ENCODE results near the gene PADI2.

PADI2 gene

DNA sequence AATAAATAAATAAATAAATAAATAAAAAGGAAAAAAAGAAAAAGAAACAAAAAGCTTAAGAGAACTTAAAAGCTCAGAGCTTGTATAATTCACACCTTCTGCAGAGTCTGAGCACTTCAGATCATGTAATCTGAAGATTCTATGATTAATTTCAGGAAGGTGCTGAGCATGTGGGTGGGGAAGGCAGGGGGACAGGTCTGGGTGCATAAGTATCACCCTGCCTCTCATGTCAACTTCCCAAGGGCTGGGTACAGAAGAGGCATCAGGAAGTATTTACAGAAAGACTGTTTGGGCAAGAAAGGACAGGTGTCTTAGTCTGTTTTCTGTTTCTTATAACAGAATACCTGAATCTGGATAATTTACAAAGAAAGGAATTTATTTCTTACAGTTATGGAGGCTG lies 20.4 kb upstream of the PADI2 start:
- no peak for DNase-seq (ENCODE audit: low read depth)

DNA sequence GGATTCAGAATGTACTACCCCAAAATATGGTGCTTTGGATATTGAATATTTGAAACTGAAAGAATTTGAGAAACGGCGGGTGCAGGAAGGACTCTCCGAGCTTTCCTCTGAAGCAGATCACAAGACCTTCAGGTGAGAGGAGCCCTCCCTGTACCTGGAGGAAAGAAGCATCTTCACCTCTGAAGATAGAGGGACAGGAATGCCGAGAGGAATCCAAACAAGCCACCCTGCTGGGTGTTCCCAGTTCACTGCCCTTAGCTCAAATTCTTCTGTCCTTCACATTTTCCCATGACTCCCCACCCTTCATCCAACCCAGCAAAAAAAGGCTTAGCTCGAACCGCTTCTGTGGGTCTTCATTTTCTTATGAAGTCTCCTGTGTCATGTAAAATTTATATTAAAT lies 18.2 kb upstream of the PADI2 start:
- no peak for DNase-seq (ENCODE audit: low read depth)

DNA sequence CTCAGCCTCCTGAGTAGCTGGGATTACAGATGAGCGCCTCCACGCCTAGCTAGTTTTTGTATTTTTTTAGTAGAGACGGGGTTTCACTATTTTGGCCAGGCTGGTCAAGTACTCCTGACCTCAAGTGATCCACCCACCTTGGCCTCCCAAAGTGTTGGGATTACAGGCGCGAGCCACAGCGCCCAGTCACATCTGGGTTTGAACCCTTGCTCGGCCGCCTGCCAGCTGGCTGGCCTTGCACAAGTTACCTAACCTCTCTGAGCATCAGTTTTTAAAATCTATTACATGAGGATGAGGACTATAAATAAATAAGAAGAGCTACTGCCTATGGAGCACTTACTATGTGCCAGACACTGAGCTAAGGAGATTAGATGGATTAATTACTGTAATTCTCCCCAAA lies 17.7 kb upstream of the PADI2 start:
- DNase-seq (ENCODE audit: low read depth): no peak

DNA sequence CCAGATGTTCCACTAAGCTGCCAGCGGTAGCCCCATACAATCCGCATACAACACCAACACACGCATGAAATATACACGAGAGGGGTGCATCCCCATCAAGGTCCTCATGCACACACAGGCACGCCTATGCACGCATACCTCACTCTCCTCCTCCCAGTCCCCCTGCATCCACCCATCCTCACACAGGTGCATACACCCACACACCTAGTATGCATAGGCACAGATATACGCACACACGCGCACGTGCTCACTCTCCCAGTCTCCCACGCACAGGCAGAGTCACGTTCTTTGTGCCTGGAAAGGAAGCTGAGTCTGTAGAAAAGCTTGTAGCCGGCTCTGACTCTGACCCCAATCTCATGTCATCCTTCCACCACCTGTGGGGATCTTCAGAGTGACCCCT lies 16.9 kb upstream of the PADI2 start:
- DNase-seq (ENCODE audit: low read depth): no peak

DNA sequence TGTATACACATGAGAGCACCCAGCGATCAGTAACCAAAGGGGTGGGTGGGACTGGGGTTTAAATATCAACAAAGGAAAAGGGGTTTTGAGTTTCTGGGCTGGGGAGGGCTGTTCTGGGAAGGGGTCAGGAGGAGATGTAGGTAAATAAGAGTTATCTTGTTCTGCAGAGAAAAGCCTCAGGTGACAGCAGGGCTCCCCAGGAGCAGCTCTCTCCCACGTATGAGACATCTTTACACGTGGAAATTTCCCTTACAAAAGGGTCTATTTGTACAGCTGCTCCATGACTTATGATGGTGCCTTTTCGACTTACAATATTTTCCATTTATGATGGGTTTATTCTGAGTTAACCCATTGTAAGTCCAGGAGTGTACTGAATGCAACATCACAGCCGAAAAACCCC lies 16.3 kb upstream of the PADI2 start:
- DNase-seq (ENCODE audit: low read depth): no peak

DNA sequence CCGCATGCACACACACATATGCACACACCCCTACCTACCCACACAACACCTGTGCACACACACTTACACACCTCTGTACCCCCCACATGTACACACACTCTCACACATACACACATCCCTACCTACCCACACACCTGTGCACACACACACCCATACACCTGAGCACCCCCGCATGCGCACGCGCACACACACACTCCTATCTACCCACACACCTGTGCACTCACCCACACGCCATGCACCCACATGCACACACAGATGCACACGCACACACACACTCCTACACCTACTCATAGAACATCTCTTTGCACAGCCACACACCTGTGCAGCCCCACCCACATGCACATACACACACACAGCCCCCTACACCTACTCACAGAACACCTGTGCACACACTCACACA lies 15.5 kb upstream of the PADI2 start:
- no peak for DNase-seq (ENCODE audit: low read depth)

DNA sequence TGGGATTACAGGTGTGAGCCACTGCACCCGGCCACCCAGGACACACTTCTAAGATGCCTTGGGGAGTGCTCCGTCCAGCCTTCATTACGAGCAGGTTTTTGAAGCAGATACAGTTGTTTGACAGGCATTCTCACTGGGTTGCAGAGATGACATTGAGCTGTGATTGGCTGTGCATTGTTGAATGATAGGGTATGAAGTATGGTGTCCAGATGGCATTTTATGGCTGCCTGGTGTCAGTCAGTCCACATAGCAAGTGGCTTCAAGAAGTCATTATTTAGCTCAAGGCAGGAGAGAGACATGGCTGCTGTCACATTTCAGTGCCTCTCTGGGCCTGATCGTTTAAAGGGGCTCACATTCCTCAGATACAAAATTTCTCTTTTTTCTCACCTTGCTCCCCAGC lies 14.8 kb upstream of the PADI2 start:
- DNase-seq (ENCODE audit: low read depth): no peak

DNA sequence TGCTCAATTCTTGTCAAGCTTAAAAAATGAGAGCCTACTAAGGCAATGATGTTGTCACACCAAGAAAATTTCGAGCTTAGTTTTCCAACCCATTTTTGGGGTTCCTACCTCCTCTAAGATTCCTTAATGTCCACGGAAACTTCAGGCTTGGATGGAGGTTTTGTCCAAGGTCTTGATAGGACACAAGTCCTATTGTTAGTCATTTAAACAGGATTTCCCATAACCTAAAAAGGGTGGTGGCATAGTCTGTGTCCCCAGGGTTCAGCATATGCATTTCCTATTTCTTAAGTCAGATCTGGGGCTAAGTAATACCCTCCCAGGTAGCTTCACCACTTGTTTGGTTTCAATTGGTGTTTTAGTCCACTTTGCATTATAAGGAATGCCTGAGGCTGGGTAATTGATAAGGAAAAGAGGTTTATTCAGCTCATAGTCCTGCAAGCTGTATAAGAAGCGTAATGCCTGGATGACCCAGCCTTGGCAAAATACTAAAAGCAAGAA lies 10.9 kb upstream of the PADI2 start:
- DNase-seq (ENCODE audit: low read depth): peak; percentile 31

DNA sequence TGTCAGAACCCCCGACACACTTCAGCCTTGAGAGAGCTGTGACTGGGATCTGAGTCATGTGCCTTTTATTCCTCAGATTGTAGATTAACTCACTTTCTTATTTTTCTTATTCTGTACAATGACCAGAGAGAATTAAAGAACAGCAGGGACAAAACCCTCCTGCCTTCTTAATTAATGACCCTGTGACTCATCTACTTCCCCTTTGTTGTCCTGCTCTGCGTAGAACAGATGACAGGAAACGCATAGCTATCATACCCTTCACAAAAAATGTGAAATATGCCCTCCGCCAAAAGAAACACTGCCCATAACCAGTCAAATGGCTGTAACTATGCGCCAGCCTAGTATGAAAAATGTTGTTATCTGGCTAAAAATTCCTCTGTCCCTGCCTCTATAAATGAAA lies 9.1 kb upstream of the PADI2 start:
- peak; percentile 99 for DNase-seq (ENCODE audit: low read depth)

DNA sequence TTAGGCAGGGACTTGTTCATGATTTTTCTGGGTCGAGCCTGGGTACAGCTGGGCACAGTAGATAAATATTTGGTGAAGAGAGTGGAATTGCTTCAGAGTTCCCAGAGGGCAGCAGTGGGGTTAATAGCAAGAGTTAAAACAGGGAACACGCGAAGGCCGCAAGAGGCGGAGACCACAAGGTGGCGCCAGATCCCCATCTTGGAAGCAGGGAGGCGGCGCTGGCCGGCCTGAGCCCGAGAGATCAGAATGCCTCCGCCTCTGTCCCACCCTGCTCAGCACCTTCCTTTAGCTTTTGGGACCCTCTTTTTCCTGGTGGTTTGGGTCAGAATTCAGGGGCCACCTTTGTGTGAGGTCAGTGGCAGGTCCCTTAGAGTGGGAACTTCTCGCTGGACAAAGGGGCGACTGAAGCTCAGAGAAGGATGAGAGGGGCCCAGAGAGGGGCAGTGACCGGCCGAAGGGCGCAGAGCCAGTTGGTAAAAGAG lies 6.5 kb upstream of the PADI2 start:
- peak; percentile 82 for DNase-seq (ENCODE audit: low read depth)

DNA sequence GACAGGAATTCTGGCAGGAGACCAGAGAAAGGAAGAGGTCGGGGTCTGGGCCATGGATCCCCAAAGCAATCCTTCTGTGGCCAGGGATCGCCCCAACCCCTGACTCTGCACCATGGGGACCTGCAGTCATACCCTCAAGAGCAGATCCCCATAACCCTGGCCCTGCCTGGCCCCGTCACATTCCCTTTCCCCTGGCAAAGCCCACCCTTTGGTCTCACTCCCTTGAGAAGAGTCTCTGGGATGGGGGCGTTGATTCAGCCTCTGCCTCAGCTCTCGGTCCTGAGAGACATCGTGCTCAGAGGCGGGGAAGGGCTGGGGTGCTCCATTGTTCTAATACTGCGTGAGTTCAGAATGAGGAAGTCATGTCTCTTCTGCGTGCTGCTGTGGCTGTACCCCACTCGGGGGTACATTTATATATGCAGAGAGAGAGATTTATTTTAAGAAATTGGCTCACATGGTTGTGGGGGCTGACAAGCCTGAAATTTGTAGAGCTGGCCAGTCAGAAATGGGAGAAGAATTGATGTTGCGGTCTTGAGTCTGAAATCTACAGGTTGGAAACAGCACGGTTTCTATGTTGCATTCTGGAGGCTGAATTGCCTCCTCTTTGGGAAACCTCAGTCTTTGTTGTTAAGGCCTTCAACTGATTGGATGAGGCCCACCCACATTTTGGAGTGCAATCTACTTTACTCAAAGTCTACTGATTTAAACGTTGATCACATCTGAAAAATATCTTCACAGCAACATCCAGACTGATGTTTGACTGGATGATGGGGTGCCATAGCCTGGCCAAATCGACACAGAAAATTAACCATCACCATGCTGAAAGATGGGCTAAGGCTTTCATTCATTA lies 4.2 kb upstream of the PADI2 start:
- DNase-seq (ENCODE audit: low read depth): no peak

DNA sequence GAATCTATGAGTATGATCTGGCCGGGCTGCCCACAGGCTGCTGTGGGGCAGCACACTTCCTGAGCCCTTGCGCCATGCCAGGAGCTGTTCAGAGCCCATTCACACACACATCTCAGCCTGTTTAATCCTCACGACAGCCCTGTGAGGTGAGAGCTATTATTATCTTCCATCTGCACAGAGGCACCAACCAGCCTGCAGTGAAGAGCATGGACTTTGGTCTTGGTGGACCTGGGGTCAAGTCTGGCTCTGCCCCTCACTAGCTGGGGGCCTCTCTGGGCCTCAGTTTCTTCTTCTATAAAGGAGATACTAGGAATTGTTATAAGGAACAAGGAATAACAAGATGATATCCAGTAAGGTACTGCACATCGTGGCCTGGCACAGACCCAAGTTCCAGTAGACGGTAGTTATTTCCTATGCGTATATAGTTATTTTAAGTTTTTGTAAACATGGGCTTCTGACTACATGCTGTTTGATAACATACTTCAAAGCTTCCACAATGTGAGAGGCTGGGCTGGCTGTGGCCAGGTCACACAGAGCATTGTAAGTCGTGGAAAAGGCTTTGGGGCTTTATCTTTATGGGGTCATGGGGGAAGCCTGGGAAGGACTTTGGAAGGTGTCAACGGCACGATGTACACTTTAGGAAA lies 3.4 kb upstream of the PADI2 start:
- peak; percentile 36 for DNase-seq (ENCODE audit: low read depth)

DNA sequence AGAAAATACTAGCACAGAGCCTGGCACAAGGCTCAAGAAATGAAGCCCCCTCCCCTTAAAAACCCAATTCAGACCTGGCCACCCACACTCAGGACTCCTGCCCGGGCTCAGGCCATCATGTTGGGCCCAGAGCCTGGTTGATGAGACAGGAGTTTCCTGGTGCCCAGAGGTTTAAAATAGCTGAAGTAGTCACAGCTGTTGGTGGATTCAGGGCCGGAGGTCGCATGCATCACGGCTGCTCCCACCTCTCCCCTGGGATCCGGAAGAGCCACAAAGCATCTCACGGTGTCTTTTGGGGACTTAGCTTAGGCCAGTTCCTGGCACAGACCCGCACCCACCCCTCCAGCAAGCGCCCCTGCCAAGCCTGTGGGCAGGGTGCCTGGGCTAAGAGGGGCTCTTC lies 2.6 kb upstream of the PADI2 start:
- peak; percentile 27 for DNase-seq (ENCODE audit: low read depth)

DNA sequence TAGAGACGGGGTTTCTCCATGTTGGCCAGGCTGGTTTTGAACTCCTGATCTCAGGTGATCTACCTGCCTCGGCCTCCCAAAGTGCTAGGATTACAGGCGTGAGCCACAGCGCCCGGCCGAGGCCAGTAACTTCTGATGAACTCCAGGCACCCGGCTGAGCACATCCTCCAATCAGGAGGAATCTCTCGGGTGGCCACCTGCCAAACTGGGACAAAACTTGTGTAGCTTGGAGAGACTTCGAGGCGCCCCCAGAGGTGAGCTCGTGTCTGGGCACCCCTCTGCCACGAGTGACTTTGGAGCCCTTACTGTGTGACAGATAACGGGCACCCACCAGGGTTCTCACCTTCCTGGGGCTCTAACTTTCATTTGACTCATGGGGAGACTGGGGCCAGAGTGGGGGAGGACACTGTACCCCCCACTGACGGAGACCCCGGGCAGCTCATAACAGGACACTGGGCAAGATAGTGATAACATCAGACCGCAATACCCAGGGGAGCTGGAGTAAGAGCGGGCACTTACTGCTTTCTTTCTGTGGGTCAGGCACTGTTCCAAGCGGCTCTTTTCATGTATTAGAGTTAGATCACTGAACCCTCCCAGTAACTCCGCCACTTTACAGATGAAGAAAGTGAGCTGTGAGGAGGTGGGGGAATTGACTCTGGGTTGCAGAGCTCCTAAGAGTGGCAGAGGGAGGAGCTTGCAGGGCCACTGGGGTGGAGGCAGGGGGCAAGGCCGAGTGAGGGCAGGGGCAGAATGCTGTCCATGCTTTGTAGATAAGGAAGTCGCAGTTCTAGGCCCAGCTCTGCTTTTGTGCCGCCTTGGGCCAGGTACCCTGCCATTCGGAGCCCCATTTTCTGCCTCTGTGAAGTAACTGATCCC lies 1.9 kb upstream of the PADI2 start:
- no peak for DNase-seq (ENCODE audit: low read depth)

DNA sequence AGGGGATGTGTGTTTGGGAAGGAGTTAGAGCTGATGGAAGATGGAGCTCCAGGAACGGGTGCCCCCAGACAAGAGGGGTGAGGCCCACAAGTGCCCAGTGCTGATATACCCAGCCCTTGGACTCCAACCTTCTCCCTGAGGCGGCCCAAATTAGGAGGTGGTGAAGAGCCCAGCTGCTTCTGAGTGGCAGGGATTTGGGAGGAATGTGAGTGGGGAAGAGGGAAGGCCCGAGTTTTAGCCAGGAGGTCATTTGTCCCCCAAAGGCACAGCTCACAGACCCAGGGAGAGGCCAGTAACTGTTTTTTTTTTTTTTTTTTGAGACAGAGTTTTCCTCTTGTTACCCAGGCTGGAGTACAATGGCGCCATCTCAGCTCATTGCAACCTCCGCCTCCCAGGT lies 1.2 kb upstream of the PADI2 start:
- no peak for DNase-seq (ENCODE audit: low read depth)

DNA sequence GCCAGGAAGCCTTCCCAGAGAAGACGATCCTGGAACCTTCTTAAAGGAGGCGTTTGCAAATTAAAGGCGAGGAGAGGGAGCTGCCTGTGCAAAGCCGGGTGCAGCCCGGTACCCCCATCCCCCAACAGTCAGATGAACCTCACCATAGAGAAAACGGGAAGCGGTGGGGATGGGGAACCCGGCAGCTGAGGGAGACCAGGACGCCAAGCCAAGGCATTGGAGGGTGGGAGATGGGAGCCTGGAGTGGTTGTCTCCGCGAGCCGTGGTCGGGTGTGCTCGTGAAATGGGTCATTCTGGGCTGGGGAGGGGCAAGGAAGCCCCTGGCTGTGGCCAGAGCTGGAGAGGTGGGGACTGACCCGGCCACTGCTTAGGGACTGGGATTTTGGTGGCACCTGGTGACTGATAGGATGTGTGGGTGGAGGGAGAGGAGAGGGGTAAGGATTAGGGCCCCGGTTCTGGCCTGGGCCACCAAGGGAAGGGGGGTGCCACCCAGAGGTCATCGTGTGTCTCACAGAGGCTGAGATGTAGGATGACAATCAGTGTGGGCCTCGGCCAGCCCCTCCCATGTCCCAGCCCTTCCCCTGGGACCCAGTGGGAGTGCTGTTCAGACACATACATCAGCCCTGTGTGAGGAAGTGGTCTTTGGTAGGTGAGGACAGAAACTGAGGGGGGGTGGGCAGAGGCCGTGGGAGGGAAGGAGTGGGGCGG lies 676 bp upstream of the PADI2 start:
- DNase-seq (ENCODE audit: low read depth): no peak

DNA sequence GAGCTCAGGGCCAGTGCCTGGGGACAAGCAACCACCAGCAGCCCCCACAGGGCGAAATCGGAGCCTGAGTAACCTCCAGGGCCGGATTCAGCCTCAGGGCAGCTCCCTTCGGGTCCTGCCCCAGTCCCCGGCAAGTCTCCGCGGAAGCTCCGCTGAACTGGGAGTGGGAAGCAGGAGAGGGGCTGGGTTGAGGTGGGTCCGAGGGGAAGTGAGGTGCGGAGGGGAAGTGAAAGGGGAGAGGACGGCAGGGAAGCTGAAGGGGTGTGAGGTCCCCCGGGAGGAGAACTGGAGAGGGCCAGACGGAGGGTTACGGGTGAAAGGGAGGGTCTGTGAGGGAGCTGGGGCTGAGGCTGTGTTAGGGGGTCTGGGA lies 560 bp downstream of the PADI2 start:
- no peak for DNase-seq (ENCODE audit: low read depth)

DNA sequence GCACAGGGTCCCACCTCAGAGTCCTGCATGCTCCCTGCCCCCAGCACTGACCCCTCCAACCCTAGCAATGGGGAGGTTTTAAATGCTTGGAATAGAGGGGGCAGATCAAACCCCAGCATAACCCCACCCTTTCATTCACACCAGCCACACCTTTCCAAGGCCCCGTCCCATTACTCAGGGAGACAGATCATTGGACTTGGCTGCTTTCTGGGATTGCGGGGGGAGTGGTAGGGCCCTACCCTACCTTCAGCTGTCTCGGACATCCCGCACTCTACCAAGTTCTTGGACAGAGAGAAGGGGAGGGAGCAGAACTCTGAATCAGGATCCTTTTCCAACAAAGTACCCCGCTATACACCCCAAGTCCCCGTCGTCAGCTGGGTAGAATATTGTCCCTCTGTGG lies 983 bp downstream of the PADI2 start:
- DNase-seq (ENCODE audit: low read depth): no peak

DNA sequence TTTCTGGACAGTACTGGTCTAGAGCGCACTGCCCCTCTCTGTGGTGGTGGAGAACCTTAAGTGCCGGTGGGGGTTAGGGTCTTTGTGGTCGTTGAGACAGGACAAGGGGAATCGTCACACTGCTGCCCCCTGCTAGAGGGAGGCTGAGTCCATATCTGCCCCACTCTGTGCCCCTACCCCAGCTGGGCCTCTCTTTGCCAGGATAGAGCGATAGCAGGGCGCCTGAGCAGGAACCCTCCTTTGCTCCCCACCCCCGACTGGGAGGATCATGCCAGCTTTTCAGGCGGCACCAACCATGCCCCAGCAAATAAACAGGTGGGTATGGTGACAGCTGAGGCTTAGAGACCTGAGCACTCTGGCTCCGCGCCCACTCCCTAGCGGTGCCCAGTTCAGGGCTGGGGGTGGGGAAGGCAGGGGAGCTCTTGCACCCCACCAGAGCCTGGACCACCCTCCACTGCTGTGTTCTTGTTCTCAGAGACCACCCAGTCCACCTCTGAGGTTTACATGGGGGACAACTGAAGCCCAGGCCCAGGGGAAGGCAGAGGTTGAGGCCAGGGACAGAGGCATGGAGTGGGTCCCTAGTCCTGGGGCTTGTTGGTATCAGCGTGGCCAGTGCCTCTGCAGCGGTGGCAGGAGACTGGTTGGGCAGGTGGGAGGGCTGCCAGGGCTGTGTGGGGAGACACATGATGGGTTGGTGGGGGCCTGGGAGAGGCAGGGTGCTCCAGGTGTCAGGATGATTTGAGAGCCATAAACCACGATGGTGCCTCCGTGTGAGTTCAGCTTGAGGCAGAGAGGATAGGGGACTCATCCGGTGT lies 1.6 kb downstream of the PADI2 start:
- no peak for DNase-seq (ENCODE audit: low read depth)

DNA sequence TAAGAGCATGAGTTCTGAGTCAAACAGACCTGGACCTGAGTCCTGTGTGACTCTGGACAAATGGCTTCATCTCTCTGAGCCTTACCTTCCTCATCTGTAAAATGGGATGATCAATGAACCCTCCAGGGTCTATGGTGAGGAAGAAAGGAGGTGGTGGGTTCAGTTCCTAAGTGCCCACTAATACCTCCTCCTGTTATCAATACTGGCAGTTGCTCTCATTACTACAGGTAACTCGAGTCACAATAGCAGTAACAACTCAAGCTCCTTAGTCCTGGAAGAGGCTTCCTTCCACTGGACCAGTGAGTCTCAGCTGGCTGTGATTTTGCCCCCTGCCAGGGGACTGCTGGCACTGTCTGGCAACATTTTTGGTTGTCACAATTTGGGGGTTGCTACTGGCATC lies 2.6 kb downstream of the PADI2 start:
- DNase-seq (ENCODE audit: low read depth): no peak

DNA sequence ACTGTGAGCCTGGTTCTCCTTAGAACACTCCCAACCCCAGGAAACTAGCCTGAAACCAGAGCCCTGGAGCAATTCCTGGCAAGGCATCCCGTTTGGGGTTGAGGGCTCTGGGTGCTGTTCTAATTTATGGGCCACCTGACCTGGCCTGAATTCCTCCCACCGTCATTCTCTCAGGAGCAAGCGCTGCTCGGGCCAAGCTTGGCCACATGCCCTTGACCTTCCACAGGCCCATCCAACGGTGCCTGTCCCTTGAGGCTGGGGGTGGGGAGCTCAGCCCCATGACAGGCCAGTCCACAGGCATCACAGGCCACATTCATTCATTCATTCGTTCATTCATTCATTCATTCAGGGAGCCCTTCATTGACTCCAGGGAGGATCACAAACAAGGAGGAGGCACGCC lies 5.3 kb downstream of the PADI2 start:
- DNase-seq (ENCODE audit: low read depth): no peak

All from EH (cell line).